NB4 (cell line): ENCODE data around the gene OSBPL8.

Source experiments
- MAX ChIP-seq: IDR thresholded peaks from 2 replicates; pipeline ENCODE4 v1.6.1; 2011; ENCODE audit warnings: low read depth, low read length
- MYC ChIP-seq: IDR thresholded peaks from 2 replicates; pipeline ENCODE4 v1.6.1; 2011; ENCODE audit warnings: low read depth, low read length
- POLR2A ChIP-seq: IDR thresholded peaks from 2 replicates; pipeline ENCODE4 v1.6.1; 2011; ENCODE audit warnings: mild to moderate bottlenecking; ENCODE audit not compliant: insufficient read length; ENCODE audit errors: extremely low read depth
- TF ChIP-seq, protein P1 (sequence below): IDR thresholded peaks from one replicate; pipeline ENCODE4 v1.5.1; 2012; ENCODE audit warnings: low read depth, low read length

- TF ChIP-seq, protein P1, sequence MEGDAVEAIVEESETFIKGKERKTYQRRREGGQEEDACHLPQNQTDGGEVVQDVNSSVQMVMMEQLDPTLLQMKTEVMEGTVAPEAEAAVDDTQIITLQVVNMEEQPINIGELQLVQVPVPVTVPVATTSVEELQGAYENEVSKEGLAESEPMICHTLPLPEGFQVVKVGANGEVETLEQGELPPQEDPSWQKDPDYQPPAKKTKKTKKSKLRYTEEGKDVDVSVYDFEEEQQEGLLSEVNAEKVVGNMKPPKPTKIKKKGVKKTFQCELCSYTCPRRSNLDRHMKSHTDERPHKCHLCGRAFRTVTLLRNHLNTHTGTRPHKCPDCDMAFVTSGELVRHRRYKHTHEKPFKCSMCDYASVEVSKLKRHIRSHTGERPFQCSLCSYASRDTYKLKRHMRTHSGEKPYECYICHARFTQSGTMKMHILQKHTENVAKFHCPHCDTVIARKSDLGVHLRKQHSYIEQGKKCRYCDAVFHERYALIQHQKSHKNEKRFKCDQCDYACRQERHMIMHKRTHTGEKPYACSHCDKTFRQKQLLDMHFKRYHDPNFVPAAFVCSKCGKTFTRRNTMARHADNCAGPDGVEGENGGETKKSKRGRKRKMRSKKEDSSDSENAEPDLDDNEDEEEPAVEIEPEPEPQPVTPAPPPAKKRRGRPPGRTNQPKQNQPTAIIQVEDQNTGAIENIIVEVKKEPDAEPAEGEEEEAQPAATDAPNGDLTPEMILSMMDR: no peak
- TF ChIP-seq POLR2A: no peak
- TF ChIP-seq MAX: no peak
- no peak for TF ChIP-seq MYC
These were observed 51.2 kb downstream of the OSBPL8 start for GRCh38 chr12:76508128-76508980.
